NCI-H128 (cell line): ENCODE measurements around the gene CT55.
"Not testable (repeated sequence)": the region's sequence is repeated elsewhere in the genome, so short reads cannot be mapped to it uniquely, and the experiment has no call there.

Source experiments
- DNase-seq: peaks from one replicate; lab custom pipeline; 2025; ENCODE audit not compliant: unreplicated experiment; lab: John Stamatoyannopoulos, UW

Gene CT55

GRCh38 chrX:135170877-135171519, at the start of gene CT55:
CT55 (minus strand) TSS chrX:135171398; CDS start chrX:135171171, 227 bp downstream.
- DNase-seq, result no peak

- no peak for DNase-seq
Measured at GRCh38 chrX:135213200-135213844, 42.1 kb upstream of the CT55 start.

- DNase-seq, result not testable (repeated sequence)
Measured at GRCh38 chrX:135206427-135206826, 35.2 kb upstream of the CT55 start.

GRCh38 chrX:135200297-135200696, 29.1 kb upstream of the CT55 start:
- no peak for DNase-seq

GRCh38 chrX:135194684-135195083, 23.5 kb upstream of the CT55 start:
- no peak for DNase-seq

- no peak for DNase-seq
Measured at GRCh38 chrX:135193740-135194139, 22.5 kb upstream of the CT55 start.

- DNase-seq, result no peak
Measured at GRCh38 chrX:135191838-135192237, 20.6 kb upstream of the CT55 start.

- DNase-seq, result peak; percentile 2
Measured at GRCh38 chrX:135185795-135186443, 14.7 kb upstream of the CT55 start.

GRCh38 chrX:135178636-135179035, 7.4 kb upstream of the CT55 start:
- no peak for DNase-seq

- DNase-seq, result no peak
Measured at GRCh38 chrX:135170468-135170867, 730 bp downstream of the CT55 start.

GRCh38 chrX:135169534-135169933, 1.7 kb downstream of the CT55 start:
- DNase-seq, result not testable (repeated sequence)

- DNase-seq, result no peak
Measured at GRCh38 chrX:135168486-135168885, 2.7 kb downstream of the CT55 start.

GRCh38 chrX:135154688-135155087, 16.5 kb downstream of the CT55 start:
- not testable (repeated sequence) for DNase-seq

- not testable (repeated sequence) for DNase-seq
Measured at GRCh38 chrX:135126145-135126544, 45.1 kb downstream of the CT55 start.

- not testable (repeated sequence) for DNase-seq
Measured at GRCh38 chrX:135120056-135120576, 51.1 kb downstream of the CT55 start, which contains the start of gene ETDB. ETDB (minus strand) TSS chrX:135120526; CDS start chrX:135119261, 1,265 bp downstream.

- DNase-seq, result not testable (repeated sequence)
Measured at GRCh38 chrX:135116064-135116463, 55.1 kb downstream of the CT55 start.

GRCh38 chrX:135114392-135114791, 56.8 kb downstream of the CT55 start:
- no peak for DNase-seq

GRCh38 chrX:135112743-135113142, 58.5 kb downstream of the CT55 start:
- no peak for DNase-seq

- no peak for DNase-seq
Measured at GRCh38 chrX:135112096-135112729, 59.0 kb downstream of the CT55 start.

- no peak for DNase-seq
Measured at GRCh38 chrX:135109554-135109953, 61.6 kb downstream of the CT55 start.
